Activated gamma-delta T cell (primary cell): ENCODE results near the gene PCARE.
"Not testable (repeated sequence)": the region's sequence is repeated elsewhere in the genome, so short reads cannot be mapped to it uniquely, and the experiment has no call there.

Experiments used
- DNase-seq: peaks from one replicate; lab custom pipeline; 2025; lab: John Stamatoyannopoulos, UW
- total RNA-seq, 2 donors: gene quantifications; one replicate each; lab custom pipeline; 2026; lab: John Stamatoyannopoulos, UW

Gene PCARE
- 0 reads per million in 2 donors for total RNA-seq

DNA sequence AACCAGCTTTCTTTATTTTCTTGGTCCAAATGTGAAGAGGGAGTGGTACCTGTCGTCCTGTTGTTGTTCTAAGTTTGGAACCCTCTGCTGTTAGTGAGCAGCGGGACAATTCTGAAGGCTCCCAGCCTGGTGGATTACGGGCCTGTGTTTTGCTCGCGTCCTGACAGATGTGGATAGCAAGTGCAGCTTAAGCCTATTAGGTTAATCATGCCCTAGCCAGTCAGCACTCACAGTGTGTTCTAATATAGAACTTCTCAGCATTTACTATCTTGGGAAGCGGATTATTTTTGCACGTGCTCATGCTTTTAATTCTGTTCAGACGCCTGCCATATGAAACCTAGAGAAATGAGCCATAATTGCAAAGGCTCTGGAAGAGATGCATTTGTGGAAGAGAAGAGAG is at the start of gene PCARE:
Gene PCARE, minus strand, starts transcription at position 113 of the 400 bp plus-strand sequence. CDS start 262 bp downstream, outside the sequence.
- no peak for DNase-seq

DNA sequence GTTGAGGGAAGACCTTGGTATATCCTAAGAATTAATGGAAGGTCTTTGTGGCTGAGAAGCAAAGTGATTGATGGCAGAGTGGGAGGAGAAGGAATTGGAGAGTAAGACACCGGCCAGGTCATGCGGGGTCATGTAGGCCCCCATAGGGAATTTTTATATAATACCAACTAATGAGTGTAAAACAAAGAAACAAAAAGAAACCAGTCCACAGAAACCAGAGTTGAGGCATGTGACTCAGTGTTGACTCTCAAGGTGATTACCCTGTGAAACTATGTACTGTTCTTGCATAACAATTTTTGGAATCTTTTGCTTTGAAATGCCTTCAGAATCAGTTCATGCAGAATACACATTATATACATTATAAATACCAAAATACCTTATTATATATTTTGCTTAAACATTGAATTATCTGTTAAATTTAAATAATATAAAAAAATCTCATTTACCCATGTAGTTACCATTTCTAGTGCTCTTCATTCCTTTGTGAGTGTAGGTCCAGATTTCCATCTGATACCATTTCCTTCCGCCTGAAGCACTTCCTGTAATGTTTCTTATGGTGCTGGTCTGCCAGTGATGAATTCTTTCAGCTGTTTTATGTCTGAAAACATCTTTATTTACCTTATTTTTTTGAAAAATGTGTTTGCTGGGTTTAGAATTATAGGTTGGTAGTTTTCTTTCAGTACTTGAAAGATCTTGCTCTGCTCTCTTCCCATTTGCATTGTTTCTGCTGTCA is 49.5 kb upstream of the PCARE start:
- DNase-seq: no peak

DNA sequence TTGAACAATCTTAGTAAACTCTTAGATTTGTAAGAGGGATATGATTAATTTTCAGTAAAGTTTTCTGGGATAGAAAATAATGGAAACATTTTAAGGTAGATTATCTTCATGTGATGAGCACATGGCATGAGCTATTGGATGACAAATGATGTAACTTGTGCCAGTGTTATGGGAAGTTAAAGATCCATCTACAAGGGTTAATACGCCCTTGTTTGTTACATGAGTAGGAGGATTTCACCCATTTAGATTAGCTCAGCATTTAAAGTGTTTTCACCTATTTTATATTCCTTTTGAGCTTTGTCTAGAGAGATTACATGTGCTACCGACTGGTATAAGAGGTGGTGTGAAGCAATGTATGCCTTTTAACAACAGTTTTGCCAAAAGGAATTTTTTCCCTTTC is 46.5 kb upstream of the PCARE start:
- DNase-seq: no peak

DNA sequence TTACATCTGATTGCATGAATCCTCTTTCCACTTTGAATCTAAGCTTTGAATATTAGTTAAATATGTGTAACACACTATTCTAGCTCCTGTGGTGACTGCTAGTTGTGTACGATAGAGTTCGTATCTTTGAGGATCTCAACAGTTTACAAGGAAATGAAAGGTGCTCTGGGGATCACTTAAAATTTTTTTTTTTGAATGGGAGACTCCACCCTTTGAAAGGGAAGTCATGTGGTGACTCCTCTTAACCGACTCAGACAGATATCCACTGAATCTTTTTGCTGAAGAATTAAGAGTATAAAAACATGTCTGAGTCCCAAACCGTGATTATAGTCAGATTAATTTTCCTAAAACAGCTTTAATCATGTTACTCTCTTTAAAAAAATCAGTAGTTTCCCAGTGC is 44.9 kb upstream of the PCARE start:
- no peak for DNase-seq

DNA sequence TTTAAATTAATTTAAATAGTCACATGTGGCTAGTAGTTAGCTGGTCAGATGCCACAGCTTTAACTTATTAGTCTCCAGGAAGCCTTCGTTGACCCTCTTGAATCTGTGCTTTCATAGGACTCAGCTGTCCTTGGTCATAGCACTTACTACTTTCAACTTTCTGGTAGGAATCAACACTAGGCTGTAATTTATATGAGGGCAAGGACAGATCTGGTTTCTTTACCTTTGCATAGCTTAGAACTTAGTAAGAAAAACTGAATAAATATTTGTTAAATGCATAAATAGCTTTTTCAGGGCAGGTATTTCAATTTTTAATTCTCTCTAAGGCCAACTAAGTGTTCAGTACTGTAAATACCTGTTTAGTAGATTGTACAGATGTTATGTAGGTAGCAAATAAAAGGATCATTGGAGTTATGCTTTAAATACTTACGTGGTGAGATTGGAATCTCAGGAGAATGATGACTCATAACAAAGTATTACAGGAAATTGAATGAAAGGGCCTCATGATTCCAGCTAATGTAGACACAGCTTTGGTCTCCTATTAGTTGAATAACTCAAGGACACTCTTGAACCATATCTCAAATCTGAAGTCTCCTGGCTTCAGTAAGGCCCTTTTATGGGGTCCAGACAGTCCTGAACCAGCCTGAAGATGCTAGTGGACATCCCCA is 43.4 kb upstream of the PCARE start:
- no peak for DNase-seq

DNA sequence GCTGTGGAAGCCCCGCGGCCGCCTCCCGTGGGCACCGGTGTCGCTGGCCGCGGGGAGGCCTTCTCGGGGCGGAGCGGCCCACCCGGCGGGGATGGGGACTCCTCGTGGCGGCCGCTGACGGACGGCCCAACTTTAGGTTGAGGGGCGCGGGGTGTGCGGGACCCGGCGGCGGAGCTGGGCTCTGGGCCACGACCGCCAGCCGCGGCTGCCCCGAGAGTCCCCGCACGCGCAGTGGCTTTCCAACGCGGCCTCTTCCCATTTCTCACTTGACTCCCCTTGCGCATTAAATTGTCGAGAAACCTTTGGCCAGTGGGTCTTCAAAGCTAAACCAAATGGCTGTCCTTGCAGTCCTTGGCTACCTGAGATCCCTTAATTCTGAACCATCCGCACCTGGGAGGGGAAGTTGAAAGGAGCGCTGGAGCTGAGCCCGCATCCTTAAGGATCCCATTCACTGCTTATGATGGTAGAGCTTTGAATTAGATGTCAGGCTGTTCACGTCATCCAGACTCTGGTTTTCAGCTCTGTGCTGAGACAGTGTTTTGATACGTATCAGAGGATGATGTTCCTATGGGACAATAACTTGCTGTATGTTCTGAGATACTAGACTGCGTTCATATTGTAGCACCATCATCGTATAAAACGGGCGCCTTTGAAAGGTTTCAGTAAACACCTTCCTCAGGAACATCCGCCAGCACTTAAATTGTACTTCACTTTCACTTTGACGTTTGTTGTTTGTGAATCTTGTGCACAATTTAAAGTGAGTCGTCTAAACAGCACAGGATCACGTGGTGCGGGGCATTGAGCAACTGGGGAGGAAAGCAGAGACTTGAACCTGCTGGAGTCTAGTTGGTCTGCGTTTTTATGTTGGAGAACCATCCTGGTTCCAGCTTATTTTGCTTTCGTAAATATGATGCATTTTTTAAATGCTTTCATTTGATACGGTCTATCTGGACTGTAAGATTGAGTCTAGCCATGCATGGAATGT is 41.8 kb upstream of the PCARE start:
- DNase-seq: peak; percentile 28

DNA sequence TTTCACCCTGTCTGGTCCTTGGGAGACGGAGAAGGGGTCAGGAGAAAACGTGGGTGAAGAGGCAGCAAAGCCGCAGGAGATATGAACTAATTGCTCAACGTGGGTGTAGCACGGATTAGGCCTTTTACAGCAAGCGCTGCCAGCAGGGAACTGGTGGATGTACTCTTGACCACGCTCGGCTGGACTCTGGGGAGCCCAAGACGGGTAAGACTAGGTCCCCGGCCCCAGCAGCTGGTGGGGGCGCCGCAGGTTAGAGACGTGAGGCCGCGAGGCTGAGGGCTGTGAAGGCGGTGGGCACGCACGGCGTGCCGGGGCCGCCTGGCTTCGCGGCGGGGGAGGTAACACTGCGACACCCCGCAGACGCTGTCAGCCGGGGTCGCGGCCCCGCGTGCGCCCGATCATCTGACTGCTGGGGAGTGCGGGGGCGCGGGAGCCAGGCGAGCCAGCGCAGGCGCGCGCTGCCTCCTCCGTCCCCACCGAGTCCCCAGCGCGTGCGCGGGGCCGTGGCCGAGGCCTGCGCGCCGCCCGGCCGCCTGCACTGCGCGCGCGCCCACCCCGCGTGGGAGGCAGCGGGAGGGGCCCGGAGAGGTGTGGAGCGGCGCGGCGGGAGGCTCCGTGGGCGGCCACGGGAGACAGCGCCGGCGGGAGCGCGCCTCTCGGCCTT is 40.8 kb upstream of the PCARE start, which contains the start of gene CLIP4:
Gene CLIP4, plus strand, starts transcription at position 470 of the 664 bp plus-strand sequence. CDS start 5,974 bp downstream, outside the sequence.
- DNase-seq: peak; percentile 76

DNA sequence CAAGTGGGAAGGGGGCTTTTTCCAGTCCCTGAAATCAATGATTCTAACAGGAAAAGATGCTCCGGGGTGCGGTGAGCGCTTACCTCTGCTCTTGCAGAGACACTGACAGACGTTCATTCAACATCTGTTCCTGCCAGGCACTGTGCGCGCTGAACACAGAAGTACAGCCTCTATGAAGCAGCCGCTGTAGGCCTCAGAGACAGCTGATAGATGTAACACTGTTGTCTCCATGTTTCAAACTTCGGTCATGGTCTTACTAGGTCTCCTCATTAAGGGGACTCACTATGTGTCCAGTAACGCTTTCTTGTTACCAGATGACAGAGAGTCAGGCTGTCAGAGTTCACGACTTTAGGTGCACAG is 40.2 kb upstream of the PCARE start:
- no peak for DNase-seq

DNA sequence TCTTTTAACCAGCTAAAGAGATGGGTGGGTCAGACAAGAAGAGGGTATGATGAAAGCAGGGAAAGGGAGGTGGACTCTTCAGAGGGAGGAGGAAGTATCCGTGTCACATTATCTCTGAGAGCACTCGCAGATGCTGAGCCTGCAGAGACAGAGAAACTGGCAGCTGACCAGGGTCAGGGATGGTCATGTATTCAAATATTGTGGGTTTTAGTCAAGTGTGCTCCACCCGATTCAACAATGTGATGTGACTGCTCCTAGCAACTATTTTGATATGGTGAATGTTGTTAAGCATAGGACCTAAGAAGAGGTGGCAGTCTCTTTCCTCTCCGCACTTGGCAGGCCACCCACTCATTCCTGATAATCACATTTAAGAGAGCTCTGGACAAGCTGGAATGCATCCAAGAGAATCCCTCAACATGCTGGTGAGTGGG is 39.6 kb upstream of the PCARE start:
- DNase-seq: no peak

DNA sequence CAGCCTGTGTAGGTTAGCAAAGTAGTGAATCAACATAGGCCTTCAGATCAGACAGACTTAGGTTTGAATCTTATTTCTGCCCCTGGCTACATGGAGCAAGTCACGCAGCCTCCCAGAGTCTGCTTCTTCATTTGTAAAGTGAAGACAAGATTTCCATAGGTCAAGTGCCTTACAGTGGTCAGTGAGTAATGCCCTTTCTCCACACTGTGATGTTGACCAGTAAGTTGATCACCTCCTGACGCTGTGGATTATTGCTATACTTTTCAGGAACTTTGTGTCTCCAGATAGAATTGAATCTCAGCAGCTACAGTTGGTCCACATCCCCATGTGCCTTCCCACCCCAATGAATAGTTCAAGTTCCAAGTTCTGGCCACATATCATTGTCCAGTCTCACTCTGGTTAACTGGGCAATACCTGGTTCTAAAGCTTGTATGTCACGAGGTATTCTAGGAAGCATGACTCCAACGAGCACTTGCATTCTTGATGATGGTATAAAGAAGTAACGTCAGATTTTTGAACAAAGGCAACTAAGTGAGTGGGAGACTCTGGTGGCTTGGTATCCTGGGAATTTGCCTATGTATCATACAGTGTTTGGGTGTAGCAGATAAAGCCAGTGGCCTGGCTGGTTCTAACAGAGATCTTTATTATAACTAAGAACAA is 38.8 kb upstream of the PCARE start:
- DNase-seq: no peak

DNA sequence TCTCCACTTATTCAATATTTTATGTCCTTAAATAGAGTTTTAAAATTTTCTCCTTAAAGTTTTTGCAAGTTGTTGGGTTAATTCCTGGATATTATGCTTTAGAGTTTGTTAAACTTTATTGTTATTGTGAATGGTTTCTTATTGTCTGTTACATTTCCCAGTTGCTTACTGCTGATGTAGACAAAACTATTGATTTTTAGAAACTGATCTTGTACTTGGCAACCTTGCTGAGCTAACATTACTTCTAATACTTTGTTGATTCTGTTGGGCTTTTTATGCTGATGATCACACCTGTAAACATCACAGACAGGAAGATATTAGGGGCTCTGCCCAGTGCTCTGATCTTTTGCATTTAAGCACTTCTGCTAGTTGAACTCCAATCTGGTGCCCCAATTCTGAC is 38.1 kb upstream of the PCARE start:
- DNase-seq: no peak

DNA sequence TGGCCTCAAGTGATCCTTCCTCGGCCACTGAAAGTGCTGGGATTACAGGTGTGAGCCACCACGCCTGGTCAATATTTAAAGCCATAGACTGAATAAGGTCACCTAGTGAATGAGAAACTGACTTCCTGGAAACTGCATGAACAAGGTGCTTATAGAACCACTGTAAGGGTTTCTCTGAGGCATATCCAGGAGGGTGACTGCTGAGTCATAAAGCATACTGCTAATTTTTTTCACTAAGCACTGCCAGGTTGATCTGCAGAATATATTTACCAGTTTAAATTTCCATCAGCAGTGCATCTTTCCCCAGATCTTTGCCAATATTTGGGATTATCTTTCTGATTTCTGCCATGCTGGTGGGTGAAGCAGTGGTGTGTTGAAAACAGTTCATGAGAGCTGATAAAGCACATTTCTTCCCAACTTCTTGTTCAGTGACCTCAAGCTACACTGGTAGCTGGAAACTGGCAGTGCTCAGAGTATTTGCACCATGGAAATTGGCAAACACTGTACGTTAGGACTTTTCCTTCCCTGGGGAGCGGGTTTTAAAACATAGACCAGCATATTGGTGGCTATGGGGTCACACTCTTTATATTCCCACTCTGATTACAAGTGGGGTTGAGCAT is 36.7 kb upstream of the PCARE start:
- DNase-seq: no peak

DNA sequence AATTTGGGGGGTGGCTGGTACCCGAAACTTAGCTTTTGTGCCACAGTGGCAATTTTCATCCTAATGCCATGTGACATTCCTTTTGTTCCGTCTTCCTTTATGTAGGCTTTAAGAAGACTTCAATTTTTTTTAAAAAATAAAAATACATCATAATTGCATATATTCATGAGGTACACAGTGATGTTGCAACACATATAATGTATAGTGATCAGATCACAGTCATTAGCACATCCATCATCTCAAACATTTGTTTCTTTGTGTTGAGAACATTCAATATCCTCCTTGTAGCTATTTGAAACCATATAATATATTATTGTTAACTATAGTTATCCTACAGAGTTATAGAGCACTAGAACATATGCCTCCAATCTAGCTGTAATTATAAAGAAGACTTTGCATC is 34.9 kb upstream of the PCARE start:
- DNase-seq: no peak

DNA sequence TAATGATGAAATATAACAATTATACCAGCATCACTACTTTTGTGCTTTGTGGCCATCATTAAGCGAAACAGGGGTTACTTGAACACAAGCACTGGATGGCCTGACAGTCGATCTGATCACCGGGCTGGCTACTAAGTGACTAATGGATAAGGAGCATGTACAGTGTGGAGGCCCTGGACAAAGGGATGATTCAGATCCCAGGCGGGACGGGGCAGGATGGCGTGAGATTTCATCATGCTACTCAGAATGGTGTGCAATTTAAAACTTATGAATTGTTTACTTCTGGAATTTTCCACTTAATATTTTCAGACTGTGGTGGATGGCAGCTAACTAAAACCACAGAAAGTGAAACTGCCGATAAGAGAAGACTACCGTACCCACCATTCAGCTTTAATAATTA is 33.9 kb upstream of the PCARE start:
- no peak for DNase-seq

DNA sequence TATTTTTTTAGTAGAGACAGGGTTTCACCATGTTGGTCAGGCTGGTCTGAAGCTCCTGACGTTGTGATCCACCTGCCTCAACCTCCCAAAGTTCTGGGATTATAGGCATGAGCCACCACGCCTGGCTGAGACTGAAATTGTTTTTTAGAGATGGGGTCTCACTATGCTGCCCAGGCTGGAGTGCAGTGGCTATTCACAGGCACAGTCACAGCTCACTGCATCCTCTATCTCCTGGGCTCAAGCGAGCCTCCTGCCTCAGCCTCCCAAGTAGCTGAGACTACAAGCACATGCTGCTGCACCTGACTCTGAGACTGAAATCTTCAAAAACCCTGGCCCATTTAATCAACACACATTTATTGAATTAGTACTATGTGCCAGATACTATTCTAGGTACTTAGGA is 33.2 kb upstream of the PCARE start:
- not testable (repeated sequence) for DNase-seq

DNA sequence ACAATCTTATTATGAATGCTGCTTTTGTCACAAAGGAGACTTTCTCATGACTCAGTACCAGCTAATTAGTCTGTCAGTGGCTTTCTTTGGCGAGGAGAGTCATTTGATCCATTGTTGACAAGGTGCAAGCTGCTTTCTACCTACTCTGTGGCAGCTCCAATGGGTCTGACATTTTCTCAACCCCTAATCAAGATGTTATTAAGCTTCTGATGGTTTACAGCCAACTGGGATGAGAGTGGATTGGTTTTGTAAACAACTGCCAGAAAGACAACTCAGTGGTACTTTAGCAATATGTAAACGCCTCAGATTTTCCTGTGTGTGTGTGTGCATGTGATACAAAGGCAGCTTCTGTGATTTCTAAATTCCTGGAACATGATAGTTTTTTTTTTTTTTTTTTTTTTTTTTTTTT is 32.7 kb upstream of the PCARE start:
- DNase-seq: no peak

DNA sequence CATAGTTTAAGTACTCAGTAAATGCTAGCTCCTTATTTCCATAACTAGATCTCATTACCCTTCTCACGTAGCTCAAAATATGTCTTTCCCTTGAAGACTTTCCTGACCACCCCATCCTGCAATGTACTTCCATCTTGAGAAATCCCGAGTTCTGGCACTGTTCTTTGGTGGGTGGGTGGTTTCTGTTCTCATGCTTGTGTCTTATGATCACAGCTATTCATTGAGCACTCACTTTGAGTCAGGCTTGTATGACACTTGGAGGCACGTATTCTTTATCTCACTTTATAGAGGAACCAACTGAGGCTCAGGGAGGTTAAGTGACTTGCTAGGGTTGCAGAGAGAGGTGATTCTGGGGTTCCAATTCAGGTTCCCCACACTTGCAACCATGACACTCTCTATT is 31.9 kb upstream of the PCARE start:
- DNase-seq: no peak

DNA sequence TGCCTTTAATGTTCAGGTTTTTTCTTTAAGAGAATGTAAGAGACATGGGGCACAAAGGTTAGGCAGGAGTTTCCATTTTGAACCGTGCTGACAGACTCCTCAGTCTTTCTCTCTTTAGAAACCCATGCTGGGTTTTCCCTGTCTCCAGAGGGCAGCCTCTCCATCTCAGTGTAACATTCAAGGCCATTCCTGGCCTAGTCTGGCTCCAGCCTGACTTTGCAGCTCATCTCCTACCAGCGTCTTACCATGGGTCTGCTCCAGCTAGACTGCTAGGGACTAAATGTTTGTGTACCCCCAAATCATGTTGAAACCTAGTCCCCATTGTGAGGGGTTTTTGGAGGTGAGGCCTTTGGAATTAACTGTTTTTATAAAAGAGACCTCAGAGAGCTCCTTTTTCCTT is 31.1 kb upstream of the PCARE start:
- no peak for DNase-seq

DNA sequence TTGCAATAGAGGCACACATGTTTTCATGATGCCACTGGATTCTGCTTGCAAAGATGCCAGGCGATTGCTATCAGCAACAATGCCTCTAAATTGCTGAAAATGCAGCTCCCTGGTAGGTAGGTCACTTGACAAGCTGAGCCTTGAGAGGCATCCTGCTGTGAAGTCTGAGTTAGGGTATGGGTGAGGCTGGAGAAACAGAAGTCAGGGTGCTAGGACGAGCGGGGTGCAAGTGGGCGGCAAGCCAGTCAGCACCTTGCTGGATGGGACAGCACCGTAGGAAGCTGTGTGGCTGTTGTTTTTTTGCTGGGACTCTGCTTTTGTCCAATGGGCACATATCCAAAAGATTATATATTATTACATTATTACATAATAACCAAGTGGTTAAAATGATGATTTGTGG is 30.4 kb upstream of the PCARE start:
- DNase-seq: no peak

DNA sequence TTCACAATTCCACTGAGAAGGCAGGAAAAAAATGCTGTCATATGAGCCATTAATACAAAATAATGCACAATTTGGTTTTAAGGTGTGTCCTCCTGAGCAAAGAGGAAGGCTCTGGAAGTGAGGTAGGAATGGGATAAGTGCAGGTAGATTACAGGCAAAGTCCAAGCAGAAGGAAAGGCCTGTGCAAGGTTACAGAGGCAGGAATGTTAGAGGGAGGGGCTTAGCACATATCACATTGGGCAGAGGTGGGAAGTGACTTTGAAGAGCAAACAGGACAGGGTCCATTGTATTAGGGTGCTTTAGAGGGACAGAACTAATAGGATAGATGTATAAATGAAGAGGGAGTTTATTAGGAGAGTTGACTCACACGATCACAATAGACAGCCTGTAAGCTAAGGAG is 26.2 kb upstream of the PCARE start:
- no peak for DNase-seq

DNA sequence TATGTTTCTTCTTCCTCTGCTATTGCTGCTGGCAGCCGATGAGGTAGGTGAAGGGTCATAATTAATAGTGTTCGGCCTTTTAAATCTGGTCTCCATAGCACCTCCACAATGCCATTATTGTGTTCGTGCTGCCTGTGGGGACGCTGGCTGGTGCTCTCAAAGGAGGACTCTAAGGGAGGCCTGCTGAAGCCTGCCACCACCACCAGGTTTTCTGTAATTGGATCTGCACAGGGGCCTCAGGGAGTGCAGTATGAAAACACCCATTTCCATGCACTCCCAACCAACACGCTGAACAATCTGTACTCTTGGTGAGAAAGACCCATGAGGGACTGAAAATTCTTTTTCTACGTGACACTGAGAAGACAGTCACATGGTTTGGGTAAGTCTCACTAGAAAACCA is 23.2 kb upstream of the PCARE start:
- DNase-seq: no peak
